Endodermal cell (in vitro differentiated cells): ENCODE results near the gene LGMN. TPM values are rescaled to one million over a fixed set of nuclear protein-coding genes. Genes with fewer than 3 reads are reported as not detected.

Experiments
- DNase-seq: peaks from one replicate; pipeline ENCODE4 v3.0.0-alpha.2; 2017
- H3K27ac ChIP-seq: 2 replicates; pipeline ENCODE4 v1.5.1; 2013; ENCODE audit warnings: mild to moderate bottlenecking, low read depth, low read length, moderate library complexity
- H3K27me3 ChIP-seq: 2 replicates; pipeline ENCODE4 v1.6.1; 2013; ENCODE audit warnings: mild to moderate bottlenecking, low read length, moderate library complexity; ENCODE audit not compliant: insufficient read depth, control insufficient read depth, poor library complexity, severe bottlenecking
- H3K36me3 ChIP-seq: 2 replicates; pipeline ENCODE4 v1.7.0; 2013; ENCODE audit warnings: mild to moderate bottlenecking, low read length, moderate library complexity; ENCODE audit not compliant: control insufficient read depth, insufficient read depth
- H3K4me1 ChIP-seq: one replicate; pipeline ENCODE4 v1.7.0; 2013; ENCODE audit warnings: low read length; ENCODE audit not compliant: control insufficient read depth, insufficient read depth
- H3K4me3 ChIP-seq: 2 replicates; pipeline ENCODE4 v1.5.1; 2013; ENCODE audit warnings: mild to moderate bottlenecking, low read length, moderate library complexity
- H3K9ac ChIP-seq: 2 replicates; pipeline ENCODE4 v1.6.1; 2013; ENCODE audit warnings: mild to moderate bottlenecking, low read length, moderate library complexity; ENCODE audit not compliant: poor library complexity, severe bottlenecking; ENCODE audit errors: extremely low read depth
- H3K9me3 ChIP-seq: 2 replicates; pipeline ENCODE4 v1.6.1; 2013; ENCODE audit warnings: mild to moderate bottlenecking, low read length, moderate library complexity; ENCODE audit not compliant: control insufficient read depth
- H3K27ac Mint-ChIP-seq: 2 replicates; pipeline ENCODE4 v1.8.0; 2020; ENCODE audit warnings: mixed read lengths
- H3K27me3 Mint-ChIP-seq: 2 replicates; pipeline ENCODE4 v1.8.0; 2021; ENCODE audit warnings: mild to moderate bottlenecking, mixed read lengths; ENCODE audit not compliant: insufficient read depth
- H3K36me3 Mint-ChIP-seq: 2 replicates; pipeline ENCODE4 v1.8.0; 2020; ENCODE audit warnings: low read depth, mixed read lengths
- H3K4me1 Mint-ChIP-seq: 2 replicates; pipeline ENCODE4 v1.8.0; 2020; ENCODE audit warnings: mixed read lengths
- H3K4me3 Mint-ChIP-seq: 2 replicates; pipeline ENCODE4 v1.8.0; 2020; ENCODE audit warnings: mild to moderate bottlenecking, moderate library complexity, mixed read lengths
- H3K9me3 Mint-ChIP-seq: 2 replicates; pipeline ENCODE4 v1.8.0; 2020; ENCODE audit warnings: mild to moderate bottlenecking, mixed read lengths
- CTCF ChIP-seq: fragments of 200-600 bp; sonication (generic); conservative IDR thresholded peaks from 2 replicates; pipeline ENCODE4 v1.5.0; 2021; ENCODE audit warnings: antibody characterized with exemption, mild to moderate bottlenecking
- WGBS, 2 experiments: methylation state at CpG; one replicate each; pipeline versions ENCODE4 v1.1.5 to v1.1.7; 2013; ENCODE audit warnings: missing lambda C conversion rate in 2 of 2, mixed read lengths in 1 of 2; ENCODE audit not compliant: insufficient coverage in 1 of 2, insufficient read length in 1 of 2; 5-methylcytosine and 5-hydroxymethylcytosine counted together
- total RNA-seq, 2 donors: library from RNA; stranded (reverse); fragmentation: NEBNext Ultra II Directional in 1 of 2; extraction: Animal tissue kit (Norgen Biotek cat#: 25700) in 1 of 2; gene quantifications; 2 replicates in 1 of 2; 3 replicates in 1 of 2; pipeline ENCODE4 v1.2.1, GENCODE V29; 2021

Gene LGMN
- total RNA-seq, 2 donors from 2014 or later = 61.4 to 87.2 TPM

- Mint-ChIP-seq H3K4me1 (no peaks in the 10 kb centered on the region), H3K9me3 (no peaks in the 10 kb centered on the region), H3K36me3 (no peaks in the 10 kb centered on the region), H3K27ac (no peak overlapping the region), H3K27me3 (peaks cover 3% of the 10 kb centered on the region), H3K4me3 (no peak overlapping the region)
- Histone ChIP-seq H3K27me3 (peaks cover 5% of the 10 kb centered on the region), H3K9ac (no peak overlapping the region), H3K36me3 (no peaks in the 10 kb centered on the region), H3K27ac (no peak overlapping the region), H3K9me3 (no peaks in the 10 kb centered on the region), H3K4me3 (no peak overlapping the region), H3K4me1 (no peaks in the 10 kb centered on the region)
- WGBS, 2 experiments = 93% methylated on average over 2 to 4 of the region's 4 CpGs
- TF ChIP-seq CTCF = no peak
- DNase-seq = no peak
These were observed 8.0 kb upstream of the LGMN start for GRCh38 chr14:92756446-92756845.

- Histone ChIP-seq H3K9ac (no peak overlapping the region), H3K4me3 (no peak overlapping the region), H3K36me3 (no peaks in the 10 kb centered on the region), H3K4me1 (no peaks in the 10 kb centered on the region), H3K9me3 (no peaks in the 10 kb centered on the region), H3K27me3 (no peaks in the 10 kb centered on the region), H3K27ac (no peak overlapping the region)
- H3K4me3 Mint-ChIP-seq = no peak overlapping the region
- H3K9me3 Mint-ChIP-seq = peaks cover under 1% of the 10 kb centered on the region
- H3K27ac Mint-ChIP-seq = no peak overlapping the region
- no peak for TF ChIP-seq CTCF
- 95 to 100% methylated on average over 3 of the region's 3 CpGs for WGBS, 2 experiments
- no peak for DNase-seq
- peaks cover 3% of the 10 kb centered on the region for H3K27me3 Mint-ChIP-seq
- no peaks in the 10 kb centered on the region for H3K36me3 Mint-ChIP-seq
- H3K4me1 Mint-ChIP-seq = no peaks in the 10 kb centered on the region
These were observed 7.1 kb upstream of the LGMN start for GRCh38 chr14:92755495-92755894.

- Mint-ChIP-seq H3K27ac (no peak overlapping the region), H3K4me1 (no peaks in the 10 kb centered on the region), H3K27me3 (peaks cover 4% of the 10 kb centered on the region), H3K36me3 (no peaks in the 10 kb centered on the region), H3K9me3 (peaks cover 4% of the 10 kb centered on the region), H3K4me3 (no peak overlapping the region)
- DNase-seq = no peak
- H3K9ac ChIP-seq = no peak overlapping the region
- no peaks in the 10 kb centered on the region for H3K27me3 ChIP-seq
- TF ChIP-seq CTCF = no peak
- H3K27ac ChIP-seq = no peak overlapping the region
- no peaks in the 10 kb centered on the region for H3K4me1 ChIP-seq
- H3K4me3 ChIP-seq = no peak overlapping the region
- WGBS, 2 experiments = 96 to 100% methylated on average over 1 of the region's 1 CpG
- H3K9me3 ChIP-seq = no peaks in the 10 kb centered on the region
- H3K36me3 ChIP-seq = no peaks in the 10 kb centered on the region
These were observed 6.5 kb upstream of the LGMN start for GRCh38 chr14:92754966-92755365.
